ENCODE results near the gene MCHR1. TPM values are rescaled to one million over a fixed set of nuclear protein-coding genes. Genes with fewer than 3 reads are reported as not detected.

The MCHR1 gene
- total and polyA plus RNA-seq, 2 of the 13 experiments (the other 11 are each of a cell fraction or from before 2014, with no cell fraction given) = 0.40 to 0.83 TPM

DNA sequence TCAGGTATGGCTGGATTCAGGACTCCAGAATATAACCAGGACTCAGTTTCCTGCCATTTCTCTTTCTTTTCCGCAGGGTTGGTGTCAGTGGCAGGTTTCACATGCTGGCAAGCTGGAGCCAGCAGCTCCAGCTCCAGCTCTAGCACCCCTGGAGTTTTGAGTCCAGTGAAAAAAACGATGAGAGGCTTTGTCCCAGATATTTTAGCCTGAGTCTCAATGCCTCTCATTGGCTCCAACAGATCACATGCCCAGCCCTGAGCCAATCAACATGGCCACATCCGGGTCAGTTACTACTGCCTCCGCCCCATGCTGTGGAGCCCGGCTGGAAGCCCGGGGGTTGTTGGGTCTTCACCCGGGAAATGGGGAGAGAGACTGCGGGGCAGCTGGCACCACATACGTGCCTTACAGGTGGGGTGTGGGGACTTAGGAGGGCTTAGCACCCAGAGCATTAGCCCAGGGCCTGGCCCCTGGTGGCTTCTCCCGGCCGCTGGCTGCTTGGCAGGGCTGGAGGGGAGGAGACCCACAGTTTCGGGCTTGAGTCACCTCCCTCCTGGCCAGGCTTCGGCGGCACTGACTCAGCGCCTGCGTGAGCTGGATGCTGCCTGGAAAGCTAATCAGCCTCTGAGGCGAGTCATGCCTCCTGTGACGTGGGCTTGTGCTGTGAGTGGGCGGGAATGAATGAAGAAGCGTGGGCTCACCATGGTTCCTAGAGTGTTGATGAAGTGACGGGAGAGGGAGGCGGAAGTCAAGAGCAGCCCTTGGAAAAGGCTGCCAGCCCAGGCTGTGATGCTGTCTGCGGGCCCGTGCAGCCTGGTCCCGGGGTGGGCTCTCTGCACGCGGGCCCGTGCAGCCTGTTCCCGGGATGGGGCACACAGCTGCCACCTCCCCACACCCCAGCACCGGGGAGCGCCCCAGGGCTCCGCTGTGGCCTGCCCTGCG is 27.5 kb upstream of the MCHR1 start (continued):
- TF ChIP-seq, protein P1, sequence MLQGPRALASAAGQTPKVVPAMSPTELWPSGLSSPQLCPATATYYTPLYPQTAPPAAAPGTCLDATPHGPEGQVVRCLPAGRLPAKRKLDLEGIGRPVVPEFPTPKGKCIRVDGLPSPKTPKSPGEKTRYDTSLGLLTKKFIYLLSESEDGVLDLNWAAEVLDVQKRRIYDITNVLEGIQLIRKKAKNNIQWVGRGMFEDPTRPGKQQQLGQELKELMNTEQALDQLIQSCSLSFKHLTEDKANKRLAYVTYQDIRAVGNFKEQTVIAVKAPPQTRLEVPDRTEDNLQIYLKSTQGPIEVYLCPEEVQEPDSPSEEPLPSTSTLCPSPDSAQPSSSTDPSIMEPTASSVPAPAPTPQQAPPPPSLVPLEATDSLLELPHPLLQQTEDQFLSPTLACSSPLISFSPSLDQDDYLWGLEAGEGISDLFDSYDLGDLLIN (CRISPR knock-in tag; IDR thresholded peaks at IDR 0.05; ENCODE audit: borderline replicate concordance) = peak; percentile 50; the same call in 1 of the 2 replicates
- no peak for TF ChIP-seq CEBPB (IDR thresholded peaks at IDR 0.05; ENCODE audit: borderline replicate concordance, low read depth, low read length)
- TF ChIP-seq CREB1 (IDR thresholded peaks at IDR 0.05) = peak; percentile 90
- peak; percentile 81 for TF ChIP-seq CREB1 (CRISPR knock-in tag; IDR thresholded peaks at IDR 0.05)
- no peak for TF ChIP-seq ONECUT2 (CRISPR knock-in tag; IDR thresholded peaks at IDR 0.05)
- no peak for TF ChIP-seq ZNF552 (CRISPR knock-in tag; IDR thresholded peaks at IDR 0.05; ENCODE audit: borderline replicate concordance)
- TF ChIP-seq, protein P2, sequence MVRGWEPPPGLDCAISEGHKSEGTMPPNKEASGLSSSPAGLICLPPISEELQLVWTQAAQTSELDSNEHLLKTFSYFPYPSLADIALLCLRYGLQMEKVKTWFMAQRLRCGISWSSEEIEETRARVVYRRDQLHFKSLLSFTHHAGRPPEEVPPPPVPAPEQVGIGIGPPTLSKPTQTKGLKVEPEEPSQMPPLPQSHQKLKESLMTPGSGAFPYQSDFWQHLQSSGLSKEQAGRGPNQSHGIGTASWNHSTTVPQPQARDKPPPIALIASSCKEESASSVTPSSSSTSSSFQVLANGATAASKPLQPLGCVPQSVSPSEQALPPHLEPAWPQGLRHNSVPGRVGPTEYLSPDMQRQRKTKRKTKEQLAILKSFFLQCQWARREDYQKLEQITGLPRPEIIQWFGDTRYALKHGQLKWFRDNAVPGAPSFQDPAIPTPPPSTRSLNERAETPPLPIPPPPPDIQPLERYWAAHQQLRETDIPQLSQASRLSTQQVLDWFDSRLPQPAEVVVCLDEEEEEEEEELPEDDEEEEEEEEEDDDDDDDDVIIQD (CRISPR knock-in tag; IDR thresholded peaks at IDR 0.05; ENCODE audit: low read depth) = peak; percentile 63
- TF ChIP-seq TGIF2 (CRISPR knock-in tag; IDR thresholded peaks at IDR 0.05) = peak; percentile 47; the same call in 1 of the 2 replicates
- TF ChIP-seq ZNF816 (CRISPR knock-in tag; IDR thresholded peaks at IDR 0.05; ENCODE audit: borderline replicate concordance) = no peak
- 0 out of 2 replicates have a peak, but pooled peaks have one; percentile 61 for TF ChIP-seq HNRNPL (IDR thresholded peaks at IDR 0.05; ENCODE audit: low read depth, low read length)
- peak; percentile 51; the same call in 1 of the 2 replicates for TF ChIP-seq ZC3H4 (CRISPR knock-in tag; IDR thresholded peaks at IDR 0.05; ENCODE audit: borderline replicate concordance)
- TF ChIP-seq ZFYVE20 (CRISPR knock-in tag; IDR thresholded peaks at IDR 0.05; ENCODE audit: borderline replicate concordance, low read depth) = no peak
- peak; percentile 71 for TF ChIP-seq HDAC1 (CRISPR knock-in tag; IDR thresholded peaks at IDR 0.05)
- TF ChIP-seq ARID2 (CRISPR knock-in tag; IDR thresholded peaks at IDR 0.05; ENCODE audit: borderline replicate concordance) = peak; percentile 93; the same call in 1 of the 2 replicates
- no peak; the same call in 1 of the 2 replicates for TF ChIP-seq SMAD1 (CRISPR knock-in tag; IDR thresholded peaks at IDR 0.05; ENCODE audit: borderline replicate concordance, low read depth)
- no peak for TF ChIP-seq NFE2 (CRISPR knock-in tag; IDR thresholded peaks at IDR 0.05)
- TF ChIP-seq, protein P3, sequence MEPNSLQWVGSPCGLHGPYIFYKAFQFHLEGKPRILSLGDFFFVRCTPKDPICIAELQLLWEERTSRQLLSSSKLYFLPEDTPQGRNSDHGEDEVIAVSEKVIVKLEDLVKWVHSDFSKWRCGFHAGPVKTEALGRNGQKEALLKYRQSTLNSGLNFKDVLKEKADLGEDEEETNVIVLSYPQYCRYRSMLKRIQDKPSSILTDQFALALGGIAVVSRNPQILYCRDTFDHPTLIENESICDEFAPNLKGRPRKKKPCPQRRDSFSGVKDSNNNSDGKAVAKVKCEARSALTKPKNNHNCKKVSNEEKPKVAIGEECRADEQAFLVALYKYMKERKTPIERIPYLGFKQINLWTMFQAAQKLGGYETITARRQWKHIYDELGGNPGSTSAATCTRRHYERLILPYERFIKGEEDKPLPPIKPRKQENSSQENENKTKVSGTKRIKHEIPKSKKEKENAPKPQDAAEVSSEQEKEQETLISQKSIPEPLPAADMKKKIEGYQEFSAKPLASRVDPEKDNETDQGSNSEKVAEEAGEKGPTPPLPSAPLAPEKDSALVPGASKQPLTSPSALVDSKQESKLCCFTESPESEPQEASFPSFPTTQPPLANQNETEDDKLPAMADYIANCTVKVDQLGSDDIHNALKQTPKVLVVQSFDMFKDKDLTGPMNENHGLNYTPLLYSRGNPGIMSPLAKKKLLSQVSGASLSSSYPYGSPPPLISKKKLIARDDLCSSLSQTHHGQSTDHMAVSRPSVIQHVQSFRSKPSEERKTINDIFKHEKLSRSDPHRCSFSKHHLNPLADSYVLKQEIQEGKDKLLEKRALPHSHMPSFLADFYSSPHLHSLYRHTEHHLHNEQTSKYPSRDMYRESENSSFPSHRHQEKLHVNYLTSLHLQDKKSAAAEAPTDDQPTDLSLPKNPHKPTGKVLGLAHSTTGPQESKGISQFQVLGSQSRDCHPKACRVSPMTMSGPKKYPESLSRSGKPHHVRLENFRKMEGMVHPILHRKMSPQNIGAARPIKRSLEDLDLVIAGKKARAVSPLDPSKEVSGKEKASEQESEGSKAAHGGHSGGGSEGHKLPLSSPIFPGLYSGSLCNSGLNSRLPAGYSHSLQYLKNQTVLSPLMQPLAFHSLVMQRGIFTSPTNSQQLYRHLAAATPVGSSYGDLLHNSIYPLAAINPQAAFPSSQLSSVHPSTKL (CRISPR knock-in tag; IDR thresholded peaks at IDR 0.05) = peak; percentile 13; the same call in 1 of the 2 replicates
- TF ChIP-seq, protein P4, sequence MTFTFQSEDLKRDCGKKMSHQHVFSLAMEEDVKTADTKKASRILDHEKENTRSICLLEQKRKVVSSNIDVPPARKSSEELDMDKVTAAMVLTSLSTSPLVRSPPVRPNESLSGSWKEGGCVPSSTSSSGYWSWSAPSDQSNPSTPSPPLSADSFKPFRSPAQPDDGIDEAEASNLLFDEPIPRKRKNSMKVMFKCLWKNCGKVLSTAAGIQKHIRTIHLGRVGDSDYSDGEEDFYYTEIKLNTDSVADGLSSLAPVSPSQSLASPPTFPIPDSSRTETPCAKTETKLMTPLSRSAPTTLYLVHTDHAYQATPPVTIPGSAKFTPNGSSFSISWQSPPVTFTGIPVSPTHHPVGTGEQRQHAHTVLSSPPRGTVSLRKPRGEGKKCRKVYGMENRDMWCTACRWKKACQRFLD (CRISPR knock-in tag; IDR thresholded peaks at IDR 0.05; ENCODE audit: borderline replicate concordance) = peak; percentile 68
- TF ChIP-seq, protein P5, sequence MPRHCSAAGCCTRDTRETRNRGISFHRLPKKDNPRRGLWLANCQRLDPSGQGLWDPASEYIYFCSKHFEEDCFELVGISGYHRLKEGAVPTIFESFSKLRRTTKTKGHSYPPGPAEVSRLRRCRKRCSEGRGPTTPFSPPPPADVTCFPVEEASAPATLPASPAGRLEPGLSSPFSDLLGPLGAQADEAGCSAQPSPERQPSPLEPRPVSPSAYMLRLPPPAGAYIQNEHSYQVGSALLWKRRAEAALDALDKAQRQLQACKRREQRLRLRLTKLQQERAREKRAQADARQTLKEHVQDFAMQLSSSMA (CRISPR knock-in tag; IDR thresholded peaks at IDR 0.05) = peak; percentile 57; the same call in 1 of the 2 replicates
- TF ChIP-seq TAF1 (CRISPR knock-in tag; IDR thresholded peaks at IDR 0.05) = peak; percentile 94

Data from HepG2 (cell line).